Upper lobe of left lung (tissue), 6 donors: ENCODE results near the gene OR1N2. TPM values are rescaled to one million over a fixed set of nuclear protein-coding genes. Genes with fewer than 3 reads are reported as not detected.

Source experiments
- ATAC-seq, 2 donors: fragments of 200-7000 bp; cut with Tn5 transposase; one replicate each; pipeline ENCODE4 v1.9.1; 2022; ENCODE audit warnings: mild to moderate bottlenecking in 2 of 2, moderate library complexity in 2 of 2; ENCODE audit not compliant: low FRiP score in 2 of 2
- DNase-seq, 2 donors: peaks; one replicate each; pipeline ENCODE4 v3.0.0-alpha.2; 2019 to 2020
- H3K27ac ChIP-seq, 4 donors: fragments of 200-600 bp; sonication (generic); one replicate each; pipeline ENCODE4 v1.5.1; 2016 to 2019
- H3K27me3 ChIP-seq, 4 donors: fragments of 200-600 bp; sonication (generic); one replicate each; pipeline ENCODE4 v1.5.1; 2017 to 2019
- H3K36me3 ChIP-seq, 4 donors: fragments of 200-600 bp; sonication (generic); one replicate each; pipeline ENCODE4 v1.5.1; 2016 to 2019
- H3K4me1 ChIP-seq, 4 donors: fragments of 200-600 bp; sonication (generic); one replicate each; pipeline ENCODE4 v1.5.1; 2018 to 2019
- H3K4me3 ChIP-seq, 4 donors: fragments of 200-600 bp; sonication (generic); one replicate each; pipeline ENCODE4 v1.5.1; 2017 to 2019; ENCODE audit warnings: mild to moderate bottlenecking in 2 of 4, moderate library complexity in 1 of 4
- H3K9me3 ChIP-seq, 4 donors: fragments of 200-600 bp; sonication (generic); one replicate each; pipeline ENCODE4 v1.5.1; 2018 to 2019
- EP300 ChIP-seq, 4 donors: sonication (generic); formaldehyde crosslinking; IDR thresholded peaks; one replicate each; pipeline ENCODE4 v1.5.1; 2017; ENCODE audit warnings: antibody characterized with exemption in 4 of 4, control low read depth in 2 of 4
- POLR2A ChIP-seq, 4 donors: fragments of 450-650 bp; IDR thresholded peaks; one replicate each; pipeline ENCODE4 v1.5.1; 2016 to 2017; ENCODE audit warnings: antibody characterized with exemption in 4 of 4, mild to moderate bottlenecking in 2 of 4
- POLR2AphosphoS5 ChIP-seq, 2 donors: sonication (generic); formaldehyde crosslinking; IDR thresholded peaks; one replicate each; pipeline ENCODE4 v1.5.1; 2017; ENCODE audit warnings: antibody characterized with exemption in 2 of 2
- WGBS, 2 donors: methylation state at CpG; one replicate each; pipeline ENCODE4 v1.1.5; 2017 to 2018; 5-methylcytosine and 5-hydroxymethylcytosine counted together
- total RNA-seq, 6 donors: library from RNA; depleted of rRNA in 4 of 6; stranded (reverse); fragments of >200 nt in 4 of 6; gene quantifications; one replicate each; pipeline versions ENCODE4 v1.1.0 to v1.2.1, GENCODE V29; 2016 to 2021
- TF ChIP-seq, protein P1 (sequence below), 6 experiments: fragments of 450-650 bp in 4 of 6; fragments of 200-600 bp in 2 of 6; sonication (generic) in 2 of 6; IDR thresholded peaks; one replicate each; pipeline ENCODE4 v1.5.1; 2016 to 2019; ENCODE audit warnings: antibody characterized with exemption in 6 of 6
- donor health status: DM: no; HTN: no; CAD: no; lungs with moderate emphysema.
- donor health status: DM: no; HTN: yes; CAD: no; lungs with severe emphysema.

OR1N2 gene, protein sequence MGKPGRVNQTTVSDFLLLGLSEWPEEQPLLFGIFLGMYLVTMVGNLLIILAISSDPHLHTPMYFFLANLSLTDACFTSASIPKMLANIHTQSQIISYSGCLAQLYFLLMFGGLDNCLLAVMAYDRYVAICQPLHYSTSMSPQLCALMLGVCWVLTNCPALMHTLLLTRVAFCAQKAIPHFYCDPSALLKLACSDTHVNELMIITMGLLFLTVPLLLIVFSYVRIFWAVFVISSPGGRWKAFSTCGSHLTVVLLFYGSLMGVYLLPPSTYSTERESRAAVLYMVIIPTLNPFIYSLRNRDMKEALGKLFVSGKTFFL
- total RNA-seq, result not detected

DNA sequence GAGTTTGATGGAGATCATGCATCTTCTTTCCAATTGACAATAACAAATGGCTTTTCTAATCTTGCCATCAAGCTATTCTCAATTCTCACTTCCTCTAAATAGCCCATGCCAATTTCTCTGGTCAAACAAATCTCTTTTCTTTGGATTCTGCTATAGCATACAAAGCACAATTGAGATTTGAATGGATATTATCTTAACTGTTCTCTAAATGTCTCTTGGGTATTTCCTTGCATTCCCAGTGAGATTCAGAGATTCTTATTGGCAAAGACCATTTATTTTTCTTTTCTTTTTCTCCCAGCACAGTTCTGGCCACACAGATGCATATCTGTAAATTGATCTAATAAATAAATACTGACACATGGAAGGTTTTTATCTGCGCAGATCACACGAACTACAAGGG is at the start of gene OR1N2:
Gene OR1N2 (plus strand): TSS at position 301 of the 400 bp plus-strand sequence. CDS start 100 bp downstream, outside the sequence.
- Histone ChIP-seq H3K36me3 (no peaks in the 10 kb centered on the region), H3K9me3 (no peaks in the 10 kb centered on the region), H3K4me3 (no peak within 1 kb of the TSS), H3K27ac (no peak within 1 kb of the TSS), H3K27me3 (no peaks in the 10 kb centered on the region), H3K4me1 (no peaks in the 10 kb centered on the region)
- DNase-seq, result no peak
- WGBS, 2 donors, result 49 to 52% methylated on average over 2 of the region's 2 CpGs
- TF ChIP-seq EP300 (IDR thresholded peaks at IDR 0.05), result no peak
- TF ChIP-seq POLR2A (IDR thresholded peaks at IDR 0.05), result no peak
- TF ChIP-seq POLR2AphosphoS5 (IDR thresholded peaks at IDR 0.05), result no peak
- TF ChIP-seq, protein P1, sequence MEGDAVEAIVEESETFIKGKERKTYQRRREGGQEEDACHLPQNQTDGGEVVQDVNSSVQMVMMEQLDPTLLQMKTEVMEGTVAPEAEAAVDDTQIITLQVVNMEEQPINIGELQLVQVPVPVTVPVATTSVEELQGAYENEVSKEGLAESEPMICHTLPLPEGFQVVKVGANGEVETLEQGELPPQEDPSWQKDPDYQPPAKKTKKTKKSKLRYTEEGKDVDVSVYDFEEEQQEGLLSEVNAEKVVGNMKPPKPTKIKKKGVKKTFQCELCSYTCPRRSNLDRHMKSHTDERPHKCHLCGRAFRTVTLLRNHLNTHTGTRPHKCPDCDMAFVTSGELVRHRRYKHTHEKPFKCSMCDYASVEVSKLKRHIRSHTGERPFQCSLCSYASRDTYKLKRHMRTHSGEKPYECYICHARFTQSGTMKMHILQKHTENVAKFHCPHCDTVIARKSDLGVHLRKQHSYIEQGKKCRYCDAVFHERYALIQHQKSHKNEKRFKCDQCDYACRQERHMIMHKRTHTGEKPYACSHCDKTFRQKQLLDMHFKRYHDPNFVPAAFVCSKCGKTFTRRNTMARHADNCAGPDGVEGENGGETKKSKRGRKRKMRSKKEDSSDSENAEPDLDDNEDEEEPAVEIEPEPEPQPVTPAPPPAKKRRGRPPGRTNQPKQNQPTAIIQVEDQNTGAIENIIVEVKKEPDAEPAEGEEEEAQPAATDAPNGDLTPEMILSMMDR (IDR thresholded peaks at IDR 0.05), result no peak
- ATAC-seq, result no peak

DNA sequence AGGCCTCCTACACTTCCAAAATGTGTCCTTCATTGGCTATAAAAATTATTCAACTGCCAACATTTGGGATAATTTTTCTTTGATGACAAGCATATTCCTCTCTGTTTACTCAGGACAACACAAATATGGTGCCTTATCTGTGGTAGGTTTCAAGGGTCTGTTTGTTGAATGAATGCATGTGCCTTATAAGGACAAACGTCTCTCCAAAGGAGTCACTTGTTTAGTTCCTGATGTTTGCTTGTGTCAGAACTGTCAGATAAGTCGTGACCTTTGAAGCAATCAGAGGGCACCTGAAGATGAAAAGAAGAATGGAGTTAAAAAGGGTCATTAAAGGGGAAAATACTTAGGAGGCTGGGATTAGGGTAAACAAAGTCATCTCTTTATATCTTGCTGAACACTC is 45.9 kb upstream of the OR1N2 start:
- DNase-seq, result no peak
- no peaks in the 10 kb centered on the region for H3K9me3 ChIP-seq
- TF ChIP-seq, protein P1 (IDR thresholded peaks at IDR 0.05), result no peak
- TF ChIP-seq EP300 (IDR thresholded peaks at IDR 0.05), result no peak
- no peak for TF ChIP-seq POLR2AphosphoS5 (IDR thresholded peaks at IDR 0.05)
- TF ChIP-seq POLR2A (IDR thresholded peaks at IDR 0.05), result no peak
- 39 to 51% methylated on average over 2 of the region's 2 CpGs for WGBS, 2 donors
- no peaks in the 10 kb centered on the region for H3K27me3 ChIP-seq
- no peak overlapping the region for H3K4me3 ChIP-seq
- ATAC-seq, result no peak
- no peaks in the 10 kb centered on the region for H3K4me1 ChIP-seq
- no peaks in the 10 kb centered on the region for H3K36me3 ChIP-seq
- H3K27ac ChIP-seq, result no peak overlapping the region

DNA sequence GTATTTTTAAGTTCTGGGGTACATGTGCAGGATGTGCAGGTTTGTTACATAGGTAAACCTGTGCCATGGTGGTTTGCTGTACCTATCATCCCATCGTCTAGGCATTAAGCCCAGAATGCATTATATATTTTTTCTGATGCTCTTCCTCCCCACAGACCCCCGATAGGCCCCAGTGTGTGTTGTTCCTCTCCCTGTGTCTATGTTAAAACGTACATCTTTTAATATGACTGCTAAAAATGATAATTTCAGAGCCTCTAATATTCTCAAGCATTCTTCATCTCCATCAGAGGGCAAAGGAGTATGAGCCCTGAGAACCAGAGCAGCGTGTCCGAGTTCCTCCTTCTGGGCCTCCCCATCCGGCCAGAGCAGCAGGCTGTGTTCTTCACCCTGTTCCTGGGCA is 42.4 kb upstream of the OR1N2 start, which contains the start of gene OR1J2:
Gene OR1J2 (plus strand): TSS at position 301 of the 400 bp plus-strand sequence. CDS start 0 bp downstream, at position 301.
- ATAC-seq, result no peak
- no peaks in the 10 kb centered on the region for H3K27me3 ChIP-seq
- no peak within 1 kb of the TSS for H3K4me3 ChIP-seq
- H3K4me1 ChIP-seq, result no peaks in the 10 kb centered on the region
- H3K27ac ChIP-seq, result no peak within 1 kb of the TSS
- no peak for TF ChIP-seq EP300 (IDR thresholded peaks at IDR 0.05)
- no peak for TF ChIP-seq POLR2A (IDR thresholded peaks at IDR 0.05)
- TF ChIP-seq, protein P1 (IDR thresholded peaks at IDR 0.05), result no peak
- no peak for TF ChIP-seq POLR2AphosphoS5 (IDR thresholded peaks at IDR 0.05)
- WGBS, 2 donors, result 84 to 86% methylated on average over 6 of the region's 6 CpGs
- H3K9me3 ChIP-seq, result no peaks in the 10 kb centered on the region
- DNase-seq, result no peak
- no peaks in the 10 kb centered on the region for H3K36me3 ChIP-seq

DNA sequence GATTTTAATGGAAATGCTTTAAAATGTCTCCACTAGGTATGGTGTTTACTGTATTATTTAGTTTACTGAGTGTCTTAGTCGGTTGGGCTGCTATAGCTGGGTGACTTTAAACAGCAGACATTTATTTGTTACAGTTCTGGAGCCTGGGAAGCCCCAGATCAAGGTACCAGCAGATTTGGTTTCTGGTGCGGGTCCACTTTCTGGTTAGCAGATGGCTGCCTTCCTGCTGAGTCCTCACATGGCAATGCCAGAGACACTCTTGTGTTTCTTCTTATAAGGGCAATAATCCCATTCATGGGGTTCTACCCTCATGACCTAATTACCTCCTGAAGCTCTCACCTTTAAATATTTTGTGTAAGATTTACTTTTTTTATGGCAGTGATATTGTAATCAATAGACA is 34.7 kb upstream of the OR1N2 start:
- no peaks in the 10 kb centered on the region for H3K4me1 ChIP-seq
- no peaks in the 10 kb centered on the region for H3K27me3 ChIP-seq
- no peak for TF ChIP-seq POLR2AphosphoS5 (IDR thresholded peaks at IDR 0.05)
- TF ChIP-seq, protein P1 (IDR thresholded peaks at IDR 0.05), result no peak
- no peak for TF ChIP-seq POLR2A (IDR thresholded peaks at IDR 0.05)
- no peak for TF ChIP-seq EP300 (IDR thresholded peaks at IDR 0.05)
- no peak overlapping the region for H3K27ac ChIP-seq
- no peak for DNase-seq
- H3K36me3 ChIP-seq, result no peaks in the 10 kb centered on the region
- H3K9me3 ChIP-seq, result no peaks in the 10 kb centered on the region
- no peak overlapping the region for H3K4me3 ChIP-seq
- WGBS, 2 donors, result 64 to 66% methylated on average over 2 of the region's 2 CpGs
- no peak for ATAC-seq

DNA sequence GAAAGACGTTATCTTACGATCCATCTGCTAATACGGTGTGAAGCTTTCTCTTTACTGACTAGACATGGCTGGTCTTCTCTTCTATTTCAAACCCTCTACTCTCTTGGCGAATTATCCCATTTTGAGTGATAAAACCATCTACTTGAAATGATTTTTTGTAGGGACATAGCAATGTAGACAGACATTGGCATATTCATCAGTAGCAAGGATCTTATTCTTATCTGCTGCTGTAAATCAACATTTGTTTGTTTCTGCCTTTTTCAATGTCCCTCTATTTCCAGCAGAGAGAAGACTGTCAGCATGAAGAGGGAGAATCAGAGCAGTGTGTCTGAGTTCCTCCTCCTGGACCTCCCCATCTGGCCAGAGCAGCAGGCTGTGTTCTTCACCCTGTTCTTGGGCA is 34.1 kb upstream of the OR1N2 start, which contains the start of gene OR1J4:
Gene OR1J4 (plus strand): TSS at position 301 of the 400 bp plus-strand sequence. CDS start 0 bp downstream, at position 301.
- WGBS, 2 donors, result 63 to 69% methylated on average over 4 of the region's 4 CpGs
- Histone ChIP-seq H3K4me1 (no peaks in the 10 kb centered on the region), H3K4me3 (no peak within 1 kb of the TSS), H3K27ac (no peak within 1 kb of the TSS), H3K36me3 (no peaks in the 10 kb centered on the region), H3K27me3 (no peaks in the 10 kb centered on the region), H3K9me3 (no peaks in the 10 kb centered on the region)
- ATAC-seq (no peak), DNase-seq (no peak)
- TF ChIP-seq POLR2A (IDR thresholded peaks at IDR 0.05) (no peak), EP300 (IDR thresholded peaks at IDR 0.05) (no peak), POLR2AphosphoS5 (IDR thresholded peaks at IDR 0.05) (no peak)
- TF ChIP-seq, protein P1 (IDR thresholded peaks at IDR 0.05), result no peak
